ENCODE data around the gene LAD1. TPM values are rescaled to one million over a fixed set of nuclear protein-coding genes. Genes with fewer than 3 reads are reported as not detected.

LAD1 gene
- total RNA-seq, 1 donor from 2014 or later = 1.2 TPM

DNA sequence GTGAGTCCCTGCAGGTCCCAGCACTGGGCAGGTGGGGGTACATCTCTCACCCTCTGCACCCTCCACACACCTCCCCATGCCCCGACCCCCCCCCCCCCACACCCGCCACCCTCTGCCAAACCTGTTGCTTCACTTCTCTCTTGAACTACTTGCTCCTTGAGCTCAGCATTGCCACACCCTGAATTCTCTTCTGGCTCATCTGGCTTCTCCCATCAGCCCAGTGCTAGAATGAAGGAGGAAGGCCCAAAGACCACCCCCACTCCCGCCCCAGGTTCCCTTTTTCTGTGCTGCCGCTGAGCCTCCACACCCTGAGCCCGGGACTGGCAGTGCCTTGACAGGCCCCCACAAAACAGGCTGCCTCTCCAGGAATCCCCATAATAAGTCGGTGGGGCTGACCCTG lies 28.8 kb upstream of the LAD1 start:
- H3K36me3 ChIP-seq (ENCODE audit: insufficient read depth, low read length) = no peaks in the 10 kb centered on the region
- H3K4me1 ChIP-seq (ENCODE audit: insufficient read depth, low read length) = no peaks in the 10 kb centered on the region
- no peak for FAIRE-seq

DNA sequence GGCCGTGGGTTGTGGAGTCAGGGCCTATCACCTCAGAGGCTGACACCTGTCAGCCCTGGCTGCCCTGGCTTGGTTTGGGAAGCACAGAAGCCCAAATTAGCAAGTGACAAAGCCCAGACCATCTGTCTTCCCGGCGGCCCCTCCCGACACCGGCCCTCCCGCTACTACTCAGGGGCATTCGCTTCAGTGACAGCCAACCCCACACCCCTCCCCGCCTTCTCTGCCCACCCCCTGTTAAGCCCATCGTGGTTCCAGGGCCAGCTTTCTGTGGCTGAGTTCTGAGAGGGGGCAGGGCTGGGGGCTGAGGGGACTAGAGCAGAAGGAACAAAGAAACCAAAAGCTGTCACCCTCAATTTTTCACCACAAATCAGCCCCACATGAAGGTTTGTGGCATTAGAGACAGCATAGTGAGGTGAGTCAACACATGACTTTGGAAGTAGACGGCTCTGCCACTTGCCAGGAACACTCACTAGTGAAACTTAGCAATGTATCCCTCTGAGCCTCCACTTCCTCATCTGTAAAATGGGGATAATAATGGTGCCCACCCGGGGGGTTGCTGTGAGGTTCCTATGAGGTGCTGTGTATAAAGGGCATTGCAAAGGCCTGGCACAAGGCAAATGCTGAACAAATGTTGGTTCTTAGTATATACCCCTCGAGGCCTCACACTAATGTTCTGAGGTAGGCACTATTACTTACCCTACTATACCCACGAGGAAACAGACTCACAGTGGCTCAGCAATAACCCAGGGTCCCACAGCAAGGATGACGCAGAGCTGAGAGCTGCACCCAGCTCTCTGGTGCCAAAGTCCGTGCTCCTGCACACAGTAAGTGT lies 27.6 kb upstream of the LAD1 start:
- FAIRE-seq (no peak), DNase-seq (ENCODE audit: low read depth) (no peak)
- Histone ChIP-seq H3K9me3 (ENCODE audit: insufficient read depth, low read depth, low read length) (peaks cover 5% of the 10 kb centered on the region), H4K20me1 (ENCODE audit: insufficient read depth, low read length) (no peaks in the 10 kb centered on the region), H3K27ac (ENCODE audit: low read depth, low read length) (no peak overlapping the region), H3K4me1 (ENCODE audit: insufficient read depth, low read length) (no peaks in the 10 kb centered on the region), H3K36me3 (ENCODE audit: insufficient read depth, low read length) (no peaks in the 10 kb centered on the region), H3K4me3 (ENCODE audit: insufficient read depth, low read depth, low read length) (no peak overlapping the region), H3K27me3 (ENCODE audit: insufficient read depth, low read length) (no peaks in the 10 kb centered on the region), H2AFZ (ENCODE audit: low read depth, low read length) (no peak overlapping the region), H3K79me2 (ENCODE audit: insufficient read depth, low read length) (no peaks in the 10 kb centered on the region), H3K9ac (ENCODE audit: low read length) (no peak overlapping the region), H3K4me2 (ENCODE audit: low read length) (no peak overlapping the region)
- Mint-ChIP-seq H3K36me3 (ENCODE audit: low read depth, unreplicated experiment) (no peaks in the 10 kb centered on the region), H3K4me3 (ENCODE audit: unreplicated experiment) (no peak overlapping the region), H3K27me3 (ENCODE audit: low read depth, unreplicated experiment) (peaks cover 20% of the 10 kb centered on the region), H3K9me3 (ENCODE audit: unreplicated experiment) (peaks cover 3% of the 10 kb centered on the region), H3K27ac (ENCODE audit: unreplicated experiment) (no peak overlapping the region), H3K4me1 (ENCODE audit: low read depth, unreplicated experiment) (peaks cover 5% of the 10 kb centered on the region)
- TF ChIP-seq, protein P1, sequence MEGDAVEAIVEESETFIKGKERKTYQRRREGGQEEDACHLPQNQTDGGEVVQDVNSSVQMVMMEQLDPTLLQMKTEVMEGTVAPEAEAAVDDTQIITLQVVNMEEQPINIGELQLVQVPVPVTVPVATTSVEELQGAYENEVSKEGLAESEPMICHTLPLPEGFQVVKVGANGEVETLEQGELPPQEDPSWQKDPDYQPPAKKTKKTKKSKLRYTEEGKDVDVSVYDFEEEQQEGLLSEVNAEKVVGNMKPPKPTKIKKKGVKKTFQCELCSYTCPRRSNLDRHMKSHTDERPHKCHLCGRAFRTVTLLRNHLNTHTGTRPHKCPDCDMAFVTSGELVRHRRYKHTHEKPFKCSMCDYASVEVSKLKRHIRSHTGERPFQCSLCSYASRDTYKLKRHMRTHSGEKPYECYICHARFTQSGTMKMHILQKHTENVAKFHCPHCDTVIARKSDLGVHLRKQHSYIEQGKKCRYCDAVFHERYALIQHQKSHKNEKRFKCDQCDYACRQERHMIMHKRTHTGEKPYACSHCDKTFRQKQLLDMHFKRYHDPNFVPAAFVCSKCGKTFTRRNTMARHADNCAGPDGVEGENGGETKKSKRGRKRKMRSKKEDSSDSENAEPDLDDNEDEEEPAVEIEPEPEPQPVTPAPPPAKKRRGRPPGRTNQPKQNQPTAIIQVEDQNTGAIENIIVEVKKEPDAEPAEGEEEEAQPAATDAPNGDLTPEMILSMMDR (IDR thresholded peaks at IDR 0.05; ENCODE audit: insufficient read depth, low read depth, low read length) = no peak
- no peak for TF ChIP-seq EZH2 (IDR thresholded peaks at IDR 0.05; ENCODE audit: insufficient read depth, low read length)

More for the DNA sequence above, 28.8 kb upstream of the LAD1 start:
- Mint-ChIP-seq H3K4me1 (ENCODE audit: low read depth, unreplicated experiment) (peaks cover 5% of the 10 kb centered on the region), H3K4me3 (ENCODE audit: unreplicated experiment) (no peak overlapping the region), H3K9me3 (ENCODE audit: unreplicated experiment) (peaks cover 3% of the 10 kb centered on the region), H3K36me3 (ENCODE audit: low read depth, unreplicated experiment) (no peaks in the 10 kb centered on the region), H3K27ac (ENCODE audit: unreplicated experiment) (no peak overlapping the region), H3K27me3 (ENCODE audit: low read depth, unreplicated experiment) (peaks cover 13% of the 10 kb centered on the region)
- peaks cover 5% of the 10 kb centered on the region for H3K9me3 ChIP-seq (ENCODE audit: insufficient read depth, low read depth, low read length)
- H3K27me3 ChIP-seq (ENCODE audit: insufficient read depth, low read length) = no peaks in the 10 kb centered on the region
- no peak for DNase-seq (ENCODE audit: low read depth)
- no peaks in the 10 kb centered on the region for H4K20me1 ChIP-seq (ENCODE audit: insufficient read depth, low read length)
- no peak overlapping the region for H2AFZ ChIP-seq (ENCODE audit: low read depth, low read length)
- no peak overlapping the region for H3K4me2 ChIP-seq (ENCODE audit: low read length)
- H3K27ac ChIP-seq (ENCODE audit: low read depth, low read length) = no peak overlapping the region
- no peak overlapping the region for H3K4me3 ChIP-seq (ENCODE audit: insufficient read depth, low read depth, low read length)
- no peaks in the 10 kb centered on the region for H3K79me2 ChIP-seq (ENCODE audit: insufficient read depth, low read length)
- TF ChIP-seq, protein P1 (IDR thresholded peaks at IDR 0.05; ENCODE audit: insufficient read depth, low read depth, low read length) = no peak
- no peak for TF ChIP-seq EZH2 (IDR thresholded peaks at IDR 0.05; ENCODE audit: insufficient read depth, low read length)
- H3K9ac ChIP-seq (ENCODE audit: low read length) = no peak overlapping the region

GRCh38 chr1:201424146-201424545 lies 25.0 kb upstream of the LAD1 start:
- H3K4me3 Mint-ChIP-seq (ENCODE audit: unreplicated experiment) = no peak overlapping the region
- H3K4me3 ChIP-seq (ENCODE audit: insufficient read depth, low read depth, low read length) = no peak overlapping the region
- H3K27me3 Mint-ChIP-seq (ENCODE audit: low read depth, unreplicated experiment) = peaks cover 27% of the 10 kb centered on the region
- H3K4me1 Mint-ChIP-seq (ENCODE audit: low read depth, unreplicated experiment) = peaks cover 13% of the 10 kb centered on the region
- H2AFZ ChIP-seq (ENCODE audit: low read depth, low read length) = no peak overlapping the region
- H3K27ac Mint-ChIP-seq (ENCODE audit: unreplicated experiment) = no peak overlapping the region
- H3K79me2 ChIP-seq (ENCODE audit: insufficient read depth, low read length) = no peaks in the 10 kb centered on the region
- no peak overlapping the region for H3K27ac ChIP-seq (ENCODE audit: low read depth, low read length)
- H4K20me1 ChIP-seq (ENCODE audit: insufficient read depth, low read length) = no peaks in the 10 kb centered on the region
- TF ChIP-seq, protein P1 (IDR thresholded peaks at IDR 0.05; ENCODE audit: insufficient read depth, low read depth, low read length) = no peak
- no peak for TF ChIP-seq EZH2 (IDR thresholded peaks at IDR 0.05; ENCODE audit: insufficient read depth, low read length)
- H3K36me3 ChIP-seq (ENCODE audit: insufficient read depth, low read length) = no peaks in the 10 kb centered on the region
- H3K9ac ChIP-seq (ENCODE audit: low read length) = no peak overlapping the region
- FAIRE-seq = no peak
- H3K9me3 ChIP-seq (ENCODE audit: insufficient read depth, low read depth, low read length) = peaks cover 5% of the 10 kb centered on the region
- no peaks in the 10 kb centered on the region for H3K27me3 ChIP-seq (ENCODE audit: insufficient read depth, low read length)
- H3K36me3 Mint-ChIP-seq (ENCODE audit: low read depth, unreplicated experiment) = no peaks in the 10 kb centered on the region
- DNase-seq (ENCODE audit: low read depth) = no peak
- H3K4me1 ChIP-seq (ENCODE audit: insufficient read depth, low read length) = no peaks in the 10 kb centered on the region
- H3K9me3 Mint-ChIP-seq (ENCODE audit: unreplicated experiment) = peaks cover 3% of the 10 kb centered on the region
- no peak overlapping the region for H3K4me2 ChIP-seq (ENCODE audit: low read length)

All from astrocyte (in vitro differentiated cells and primary cell).